ENCODE data around the gene SMTNL2.
A peak's percentile ranks its signal among the peaks of the same experiment; 100 is the strongest.

SMTNL2 gene

GRCh38 chr17:4585638-4585994 lies 1.3 kb downstream of the SMTNL2 start:
- H3K9ac ChIP-seq = no peak overlapping the region
- no peaks in the 10 kb centered on the region for H3K9me3 ChIP-seq (ENCODE audit: control insufficient read depth, low read length)
- no peak overlapping the region for H3K4me3 ChIP-seq (ENCODE audit: low read depth, low read length)
- no peaks in the 10 kb centered on the region for H3K4me1 ChIP-seq
- H3K4me2 ChIP-seq (ENCODE audit: low read length) = peak overlapping the region; percentile 81
- no peak overlapping the region for H3K27ac ChIP-seq
- H3K36me3 ChIP-seq (ENCODE audit: control insufficient read depth, insufficient read depth, low read length) = no peaks in the 10 kb centered on the region
- no peaks in the 10 kb centered on the region for H3K79me2 ChIP-seq
- H2AFZ ChIP-seq = no peak overlapping the region
- TF ChIP-seq CTCF (IDR thresholded peaks at IDR 0.05) = no peak
- no peaks in the 10 kb centered on the region for H3K27me3 ChIP-seq (ENCODE audit: control insufficient read depth, insufficient read depth, low read length)

GRCh38 chr17:4586043-4586442 lies 1.7 kb downstream of the SMTNL2 start:
- Histone ChIP-seq H3K36me3 (ENCODE audit: control insufficient read depth, insufficient read depth, low read length) (no peaks in the 10 kb centered on the region), H3K27ac (no peak overlapping the region), H3K4me3 (ENCODE audit: low read depth, low read length) (no peak overlapping the region), H3K4me1 (no peaks in the 10 kb centered on the region), H3K27me3 (ENCODE audit: control insufficient read depth, insufficient read depth, low read length) (no peaks in the 10 kb centered on the region), H3K79me2 (no peaks in the 10 kb centered on the region), H3K9me3 (ENCODE audit: control insufficient read depth, low read length) (no peaks in the 10 kb centered on the region), H3K9ac (no peak overlapping the region), H3K4me2 (ENCODE audit: low read length) (no peak overlapping the region), H2AFZ (no peak overlapping the region)
- TF ChIP-seq CTCF (IDR thresholded peaks at IDR 0.05) = no peak

DNA sequence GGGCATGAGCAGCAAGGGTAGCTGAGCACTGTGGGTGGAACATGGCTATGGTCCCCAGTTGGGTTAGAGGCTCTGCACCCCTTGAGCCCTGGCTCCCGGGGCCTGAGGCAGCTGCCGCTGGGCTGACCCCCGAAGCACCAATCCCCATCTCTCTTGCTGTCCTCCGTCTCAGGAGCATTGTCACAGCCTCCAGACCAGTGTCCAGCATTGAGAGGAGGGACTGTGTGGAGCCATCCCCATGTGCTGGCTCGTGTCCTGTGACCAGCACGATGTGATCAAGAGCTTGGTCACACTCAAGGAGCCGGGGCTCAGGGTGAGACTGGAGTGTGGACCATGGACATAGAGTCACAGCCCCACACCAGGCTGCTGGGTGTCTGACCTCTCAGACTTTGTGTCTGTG lies 2.9 kb downstream of the SMTNL2 start:
- no peak overlapping the region for H3K4me3 ChIP-seq (ENCODE audit: low read depth, low read length)
- no peaks in the 10 kb centered on the region for H3K9me3 ChIP-seq (ENCODE audit: control insufficient read depth, low read length)
- no peak overlapping the region for H3K4me2 ChIP-seq (ENCODE audit: low read length)
- H3K79me2 ChIP-seq = no peaks in the 10 kb centered on the region
- H3K36me3 ChIP-seq (ENCODE audit: control insufficient read depth, insufficient read depth, low read length) = no peaks in the 10 kb centered on the region
- no peak overlapping the region for H2AFZ ChIP-seq
- H3K9ac ChIP-seq = no peak overlapping the region
- H3K27ac ChIP-seq = no peak overlapping the region
- no peaks in the 10 kb centered on the region for H3K27me3 ChIP-seq (ENCODE audit: control insufficient read depth, insufficient read depth, low read length)
- no peaks in the 10 kb centered on the region for H3K4me1 ChIP-seq
- TF ChIP-seq CTCF (IDR thresholded peaks at IDR 0.05) = no peak

GRCh38 chr17:4587803-4588202 lies 3.5 kb downstream of the SMTNL2 start:
- no peak for TF ChIP-seq CTCF (IDR thresholded peaks at IDR 0.05)
- H3K9ac ChIP-seq = no peak overlapping the region
- no peaks in the 10 kb centered on the region for H3K79me2 ChIP-seq
- no peaks in the 10 kb centered on the region for H3K36me3 ChIP-seq (ENCODE audit: control insufficient read depth, insufficient read depth, low read length)
- H2AFZ ChIP-seq = no peak overlapping the region
- no peak overlapping the region for H3K4me3 ChIP-seq (ENCODE audit: low read depth, low read length)
- H3K9me3 ChIP-seq (ENCODE audit: control insufficient read depth, low read length) = no peaks in the 10 kb centered on the region
- H3K4me2 ChIP-seq (ENCODE audit: low read length) = no peak overlapping the region
- H3K27me3 ChIP-seq (ENCODE audit: control insufficient read depth, insufficient read depth, low read length) = no peaks in the 10 kb centered on the region
- H3K27ac ChIP-seq = no peak overlapping the region
- no peaks in the 10 kb centered on the region for H3K4me1 ChIP-seq

DNA sequence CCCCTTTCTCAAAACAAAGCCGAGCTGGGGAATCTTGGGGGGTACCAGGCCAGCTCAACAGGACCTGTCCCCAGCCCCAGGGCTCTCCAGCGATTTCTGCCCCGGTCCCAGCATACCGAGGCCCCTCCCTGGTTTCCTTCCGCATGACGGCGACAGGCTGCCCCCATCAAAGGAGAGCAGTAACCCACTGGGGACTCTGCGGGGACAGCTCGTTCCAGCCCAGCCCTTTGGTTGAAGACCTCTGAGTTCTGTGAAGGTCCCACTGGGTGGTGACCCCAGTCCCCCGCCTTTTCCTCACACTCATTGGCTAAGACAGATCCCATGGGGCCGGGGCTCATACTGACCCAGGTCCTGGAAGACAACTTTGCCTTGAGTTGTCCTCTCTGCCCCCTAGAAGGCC lies 4.1 kb downstream of the SMTNL2 start:
- TF ChIP-seq CTCF (IDR thresholded peaks at IDR 0.05) = no peak
- Histone ChIP-seq H3K4me3 (ENCODE audit: low read depth, low read length) (no peak overlapping the region), H3K27ac (no peak overlapping the region), H3K9me3 (ENCODE audit: control insufficient read depth, low read length) (no peaks in the 10 kb centered on the region), H3K4me1 (no peaks in the 10 kb centered on the region), H3K9ac (no peak overlapping the region), H3K36me3 (ENCODE audit: control insufficient read depth, insufficient read depth, low read length) (no peaks in the 10 kb centered on the region), H3K79me2 (no peaks in the 10 kb centered on the region), H3K4me2 (ENCODE audit: low read length) (no peak overlapping the region), H3K27me3 (ENCODE audit: control insufficient read depth, insufficient read depth, low read length) (no peaks in the 10 kb centered on the region), H2AFZ (no peak overlapping the region)

Measured in parathyroid adenoma (tissue), 2 donors.